Measurements from ENCODE around the gene DLG1. TPM values are rescaled to one million over a fixed set of nuclear protein-coding genes. Genes with fewer than 3 reads are reported as not detected.
A peak's percentile ranks its signal among the peaks of the same experiment; 100 is the strongest.
"Not testable (repeated sequence)": the region's sequence is repeated elsewhere in the genome, so short reads cannot be mapped to it uniquely, and the experiment has no call there.

Gene DLG1
- total RNA-seq, 1 experiment from 2014 or later = 107 TPM

- intact Hi-C loops (cut with micrococcal nuclease; ENCODE audit: unreplicated experiment) = no loop called here
- peaks cover 8% of the 10 kb centered on the region for H3K36me3 ChIP-seq (ENCODE audit: insufficient read depth, low read length, poor library complexity, severe bottlenecking)
- no peaks in the 10 kb centered on the region for H3K27me3 ChIP-seq (replicated peaks; ENCODE audit: insufficient read depth, low read depth, low read length, poor library complexity)
- H3K4me3 ChIP-seq (ENCODE audit: low read depth, low read length, poor library complexity, severe bottlenecking) = no peak overlapping the region
- no TSS peak for BruUV-seq (replicated peaks)
- CTCF ChIA-PET = no interaction called here
- H3K9me3 ChIP-seq (ENCODE audit: low read depth, low read length, poor library complexity, severe bottlenecking) = no peaks in the 10 kb centered on the region
- H3K27ac ChIP-seq (ENCODE audit: low read depth, low read length, poor library complexity, severe bottlenecking) = no peak overlapping the region
- H3K4me1 ChIP-seq (ENCODE audit: insufficient read depth, low read length, poor library complexity, severe bottlenecking) = peaks cover 12% of the 10 kb centered on the region
- POLR2A ChIA-PET (ENCODE audit: low non-redundant PET) = no interaction called here
- DNase-seq (ENCODE audit: low spot score) = no peak
- TF ChIP-seq CTCF (conservative IDR thresholded peaks at IDR 0.05; ENCODE audit: low read depth, low read length) = no peak
- no peak for TF ChIP-seq EZH2 (IDR thresholded peaks at IDR 0.05; ENCODE audit: borderline replicate concordance, low read depth, low read length, poor library complexity, severe bottlenecking)
Measured at GRCh38 chr3:197040658-197041057, 257.8 kb downstream of the DLG1 start.

GRCh38 chr3:197038679-197039462, 259.5 kb downstream of the DLG1 start:
- peaks cover 16% of the 10 kb centered on the region for H3K4me1 ChIP-seq (ENCODE audit: insufficient read depth, low read length, poor library complexity, severe bottlenecking)
- peaks cover 3% of the 10 kb centered on the region for H3K36me3 ChIP-seq (ENCODE audit: insufficient read depth, low read length, poor library complexity, severe bottlenecking)
- TSS peak; percentile 3 for BruUV-seq (replicated peaks)

GRCh38 chr3:197035577-197035976, 262.8 kb downstream of the DLG1 start:
- Histone ChIP-seq H3K9me3 (ENCODE audit: low read depth, low read length, poor library complexity, severe bottlenecking) (no peaks in the 10 kb centered on the region), H3K4me3 (ENCODE audit: low read depth, low read length, poor library complexity, severe bottlenecking) (no peak overlapping the region), H3K4me1 (ENCODE audit: insufficient read depth, low read length, poor library complexity, severe bottlenecking) (peaks cover 10% of the 10 kb centered on the region), H3K27me3 (replicated peaks; ENCODE audit: insufficient read depth, low read depth, low read length, poor library complexity) (no peaks in the 10 kb centered on the region), H3K27ac (ENCODE audit: low read depth, low read length, poor library complexity, severe bottlenecking) (no peak overlapping the region), H3K36me3 (ENCODE audit: insufficient read depth, low read length, poor library complexity, severe bottlenecking) (no peaks in the 10 kb centered on the region)
- DNase-seq (ENCODE audit: low spot score) = no peak
- ChIA-PET POLR2A (ENCODE audit: low non-redundant PET) (no interaction called here), CTCF (no interaction called here)
- TF ChIP-seq CTCF (conservative IDR thresholded peaks at IDR 0.05; ENCODE audit: low read depth, low read length) = no peak
- intact Hi-C loops (cut with micrococcal nuclease; ENCODE audit: unreplicated experiment) = no loop called here
- no TSS peak for BruUV-seq (replicated peaks)

More at GRCh38 chr3:197038679-197039462, 259.5 kb downstream of the DLG1 start:
- CTCF ChIA-PET = no interaction called here
- no peak for DNase-seq (ENCODE audit: low spot score)
- H3K27ac ChIP-seq (ENCODE audit: low read depth, low read length, poor library complexity, severe bottlenecking) = no peak overlapping the region
- intact Hi-C loops (cut with micrococcal nuclease; ENCODE audit: unreplicated experiment) = no loop called here
- no peak overlapping the region for H3K4me3 ChIP-seq (ENCODE audit: low read depth, low read length, poor library complexity, severe bottlenecking)
- no peaks in the 10 kb centered on the region for H3K9me3 ChIP-seq (ENCODE audit: low read depth, low read length, poor library complexity, severe bottlenecking)
- TF ChIP-seq EZH2 (IDR thresholded peaks at IDR 0.05; ENCODE audit: borderline replicate concordance, low read depth, low read length, poor library complexity, severe bottlenecking) (no peak), CTCF (conservative IDR thresholded peaks at IDR 0.05; ENCODE audit: low read depth, low read length) (no peak)
- POLR2A ChIA-PET (ENCODE audit: low non-redundant PET) = no interaction called here
- H3K27me3 ChIP-seq (replicated peaks; ENCODE audit: insufficient read depth, low read depth, low read length, poor library complexity) = no peaks in the 10 kb centered on the region

- BruUV-seq (replicated peaks); POLR2A ChIA-PET (ENCODE audit: low non-redundant PET); DNase-seq (ENCODE audit: low spot score); H3K9me3 ChIP-seq (ENCODE audit: low read depth, low read length, poor library complexity, severe bottlenecking); H3K4me1 ChIP-seq (ENCODE audit: insufficient read depth, low read length, poor library complexity, severe bottlenecking); H3K27ac ChIP-seq (ENCODE audit: low read depth, low read length, poor library complexity, severe bottlenecking); H3K27me3 ChIP-seq (replicated peaks; ENCODE audit: insufficient read depth, low read depth, low read length, poor library complexity); intact Hi-C loops (cut with micrococcal nuclease; ENCODE audit: unreplicated experiment); H3K36me3 ChIP-seq (ENCODE audit: insufficient read depth, low read length, poor library complexity, severe bottlenecking); CTCF ChIA-PET; H3K4me3 ChIP-seq (ENCODE audit: low read depth, low read length, poor library complexity, severe bottlenecking): not testable (repeated sequence)
Measured at GRCh38 chr3:197034778-197035177, 263.6 kb downstream of the DLG1 start.

GRCh38 chr3:197033764-197034163, 264.6 kb downstream of the DLG1 start:
- H3K4me1 ChIP-seq (ENCODE audit: insufficient read depth, low read length, poor library complexity, severe bottlenecking); intact Hi-C loops (cut with micrococcal nuclease; ENCODE audit: unreplicated experiment); H3K27ac ChIP-seq (ENCODE audit: low read depth, low read length, poor library complexity, severe bottlenecking); DNase-seq (ENCODE audit: low spot score); H3K9me3 ChIP-seq (ENCODE audit: low read depth, low read length, poor library complexity, severe bottlenecking); POLR2A ChIA-PET (ENCODE audit: low non-redundant PET); H3K36me3 ChIP-seq (ENCODE audit: insufficient read depth, low read length, poor library complexity, severe bottlenecking); H3K27me3 ChIP-seq (replicated peaks; ENCODE audit: insufficient read depth, low read depth, low read length, poor library complexity); BruUV-seq (replicated peaks); CTCF ChIA-PET; H3K4me3 ChIP-seq (ENCODE audit: low read depth, low read length, poor library complexity, severe bottlenecking): not testable (repeated sequence)
